ENCODE results near the gene MT2A.

The MT2A gene

DNA sequence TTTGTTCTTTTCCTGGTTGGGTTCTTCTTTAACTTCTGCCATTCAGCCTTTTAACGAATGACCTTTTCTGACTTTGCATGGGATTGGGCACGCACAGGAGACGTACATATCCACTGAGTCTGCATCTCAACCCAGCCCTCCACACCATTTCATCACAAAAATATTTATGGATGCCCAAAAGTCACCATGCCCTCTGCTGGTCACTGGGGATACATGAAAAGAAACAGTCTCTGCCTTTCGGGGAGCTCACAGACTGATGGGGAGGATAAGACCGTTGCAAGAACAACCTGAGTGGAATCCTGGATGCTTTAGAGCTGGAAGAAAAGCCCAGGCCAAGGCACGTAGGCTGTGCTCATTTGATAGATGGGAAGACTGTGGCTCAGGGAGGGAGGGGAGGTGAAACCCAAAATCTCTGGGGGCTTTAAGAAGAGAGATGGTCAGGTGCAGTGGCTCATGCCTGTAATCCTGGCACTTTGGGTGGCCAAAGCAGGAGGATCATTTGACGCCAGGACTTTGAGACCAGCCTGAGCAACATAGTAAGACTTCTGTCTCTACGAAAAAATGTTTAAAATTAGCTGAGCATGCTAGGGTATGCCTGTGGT is 7.9 kb upstream of the MT2A start:
- in situ Hi-C loops (cut with HindIII; ENCODE audit: low sequenced_read_pairs) = no loop called here
- DNase-seq (ENCODE audit: low read depth, low spot score) = peak; percentile 55
- H3K4me3 ChIP-seq (ENCODE audit: low read depth, low read length) = no peak overlapping the region
- TF ChIP-seq, protein P1, sequence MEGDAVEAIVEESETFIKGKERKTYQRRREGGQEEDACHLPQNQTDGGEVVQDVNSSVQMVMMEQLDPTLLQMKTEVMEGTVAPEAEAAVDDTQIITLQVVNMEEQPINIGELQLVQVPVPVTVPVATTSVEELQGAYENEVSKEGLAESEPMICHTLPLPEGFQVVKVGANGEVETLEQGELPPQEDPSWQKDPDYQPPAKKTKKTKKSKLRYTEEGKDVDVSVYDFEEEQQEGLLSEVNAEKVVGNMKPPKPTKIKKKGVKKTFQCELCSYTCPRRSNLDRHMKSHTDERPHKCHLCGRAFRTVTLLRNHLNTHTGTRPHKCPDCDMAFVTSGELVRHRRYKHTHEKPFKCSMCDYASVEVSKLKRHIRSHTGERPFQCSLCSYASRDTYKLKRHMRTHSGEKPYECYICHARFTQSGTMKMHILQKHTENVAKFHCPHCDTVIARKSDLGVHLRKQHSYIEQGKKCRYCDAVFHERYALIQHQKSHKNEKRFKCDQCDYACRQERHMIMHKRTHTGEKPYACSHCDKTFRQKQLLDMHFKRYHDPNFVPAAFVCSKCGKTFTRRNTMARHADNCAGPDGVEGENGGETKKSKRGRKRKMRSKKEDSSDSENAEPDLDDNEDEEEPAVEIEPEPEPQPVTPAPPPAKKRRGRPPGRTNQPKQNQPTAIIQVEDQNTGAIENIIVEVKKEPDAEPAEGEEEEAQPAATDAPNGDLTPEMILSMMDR (IDR thresholded peaks at IDR 0.05; ENCODE audit: low read depth, low read length) = peak; percentile 74

DNA sequence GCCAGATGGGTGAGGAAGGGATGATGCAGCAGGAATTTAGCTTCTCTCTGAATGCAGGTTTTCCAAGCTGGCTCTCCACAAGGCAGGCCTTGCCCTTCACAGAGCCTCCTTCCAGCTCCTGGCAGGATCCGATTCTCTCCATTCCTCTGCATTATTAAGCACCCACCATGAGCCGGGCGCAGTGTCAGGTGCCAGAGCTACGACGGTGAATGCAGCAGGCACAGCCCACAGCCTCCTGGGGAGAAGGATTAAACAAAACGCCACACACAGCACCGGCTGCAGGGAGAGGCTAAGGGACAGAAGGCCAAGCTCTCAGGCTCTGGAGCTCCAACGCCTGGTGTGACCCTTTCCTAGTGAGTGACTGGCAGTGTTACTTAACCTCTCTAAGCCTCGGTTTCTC is 7.1 kb upstream of the MT2A start:
- DNase-seq (ENCODE audit: low read depth, low spot score) = no peak
- in situ Hi-C loops (cut with HindIII; ENCODE audit: low sequenced_read_pairs) = no loop called here

DNA sequence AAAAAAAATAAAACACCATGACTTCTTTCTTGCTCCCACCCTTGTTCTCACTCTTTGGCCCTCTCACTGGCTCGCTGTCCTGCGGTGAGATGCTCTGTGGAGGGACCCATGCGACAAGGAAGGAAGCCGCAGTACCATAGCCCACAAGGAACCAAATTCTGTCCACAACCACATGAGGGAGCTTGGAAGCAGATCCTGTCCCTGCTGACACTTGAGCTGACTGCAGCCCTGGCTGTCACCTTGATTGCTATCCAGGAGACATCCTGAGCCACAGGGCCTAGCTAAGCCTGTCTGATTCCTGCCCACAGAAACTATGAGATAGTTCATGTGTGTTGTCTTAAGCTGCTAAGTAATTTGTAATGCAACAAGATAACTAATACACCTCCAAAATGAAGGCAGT is 4.8 kb upstream of the MT2A start:
- H3K4me3 ChIP-seq (ENCODE audit: low read depth, low read length) = no peak overlapping the region
- DNase-seq (ENCODE audit: low read depth, low spot score) = no peak
- TF ChIP-seq, protein P1 (IDR thresholded peaks at IDR 0.05; ENCODE audit: low read depth, low read length) = peak; percentile 49
- in situ Hi-C loops (cut with HindIII; ENCODE audit: low sequenced_read_pairs) = no loop called here

More for the DNA sequence above, 7.1 kb upstream of the MT2A start:
- H3K4me3 ChIP-seq (ENCODE audit: low read depth, low read length) = no peak overlapping the region
- TF ChIP-seq, protein P1 (IDR thresholded peaks at IDR 0.05; ENCODE audit: low read depth, low read length) = no peak

DNA sequence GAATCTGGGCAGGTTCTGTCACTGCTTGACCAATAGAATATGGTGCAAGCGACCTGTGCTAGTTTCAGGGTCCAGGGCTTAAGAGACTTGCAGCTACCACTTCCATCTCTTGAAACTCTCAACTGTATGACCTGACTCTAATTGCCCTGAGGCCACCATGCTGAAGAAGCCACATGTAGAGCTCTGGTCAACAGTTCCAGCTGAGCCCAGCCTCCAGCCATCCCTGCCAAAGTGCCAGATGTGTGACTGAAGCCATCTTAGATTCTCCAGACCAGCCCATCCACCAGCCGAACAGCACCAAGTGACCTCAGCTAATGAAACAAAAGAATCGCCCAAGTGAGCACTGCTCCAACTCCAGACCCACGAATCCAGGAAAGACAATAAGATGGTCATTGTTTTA is 3.4 kb upstream of the MT2A start:
- no peak overlapping the region for H3K4me3 ChIP-seq (ENCODE audit: low read depth, low read length)
- in situ Hi-C loops (cut with HindIII; ENCODE audit: low sequenced_read_pairs) = no loop called here
- no peak for DNase-seq (ENCODE audit: low read depth, low spot score)
- TF ChIP-seq, protein P1 (IDR thresholded peaks at IDR 0.05; ENCODE audit: low read depth, low read length) = no peak

DNA sequence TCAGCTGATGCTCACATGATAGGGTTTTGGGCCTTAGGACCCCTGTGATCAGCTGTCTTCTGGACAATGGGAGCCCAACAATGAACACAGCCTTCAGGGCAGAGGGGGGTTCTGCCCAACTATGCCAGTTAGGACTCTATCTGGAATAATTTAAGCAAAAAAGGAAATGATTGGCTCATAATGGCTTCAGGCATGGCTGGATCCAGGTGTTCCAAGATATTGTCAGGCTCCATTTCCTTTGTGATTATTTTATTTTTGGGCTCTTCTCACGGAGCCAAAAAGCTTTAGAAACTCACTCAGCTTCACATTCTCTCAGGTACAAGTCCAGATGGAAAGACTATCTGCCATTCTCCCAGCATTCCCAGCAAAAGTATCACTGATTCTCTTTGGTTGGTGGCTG is 2.9 kb upstream of the MT2A start:
- no peak overlapping the region for H3K4me3 ChIP-seq (ENCODE audit: low read depth, low read length)
- DNase-seq (ENCODE audit: low read depth, low spot score) = no peak
- in situ Hi-C loops (cut with HindIII; ENCODE audit: low sequenced_read_pairs) = no loop called here
- TF ChIP-seq, protein P1 (IDR thresholded peaks at IDR 0.05; ENCODE audit: low read depth, low read length) = no peak

DNA sequence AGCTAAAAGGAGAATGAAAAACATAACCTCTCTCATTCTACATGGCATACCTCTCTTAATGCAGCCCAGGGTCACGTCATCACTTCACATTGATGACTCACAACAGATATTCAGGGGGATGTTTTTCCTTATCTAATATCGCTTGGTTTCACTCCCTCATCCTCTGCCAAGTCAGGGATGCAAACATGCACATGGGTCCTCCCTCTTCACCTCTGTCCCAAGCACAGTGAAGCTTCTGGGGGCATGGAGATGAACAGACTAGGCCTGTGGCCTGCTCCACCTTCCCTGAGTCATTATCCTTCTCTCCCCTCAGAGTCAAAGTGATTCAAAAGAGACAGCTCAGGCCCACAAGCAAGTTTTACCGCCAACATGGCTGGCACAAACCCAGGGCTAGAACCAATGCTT is 2.3 kb upstream of the MT2A start:
- in situ Hi-C loops (cut with HindIII; ENCODE audit: low sequenced_read_pairs) = no loop called here
- no peak for DNase-seq (ENCODE audit: low read depth, low spot score)

More for the DNA sequence above, 2.3 kb upstream of the MT2A start:
- H3K4me3 ChIP-seq (ENCODE audit: low read depth, low read length) = no peak overlapping the region
- TF ChIP-seq, protein P1 (IDR thresholded peaks at IDR 0.05; ENCODE audit: low read depth, low read length) = no peak
